PC-3 (cell line): ENCODE results near the gene NPY. TPM values are rescaled to one million over a fixed set of nuclear protein-coding genes. Genes with fewer than 3 reads are reported as not detected.

ENCODE experiments used
- ATAC-seq: fragments of 200-7000 bp; cut with Tn5 transposase; 2 replicates; pipeline ENCODE4 v1.9.1; 2020; ENCODE audit warnings: mild to moderate bottlenecking, moderate library complexity
- BruUV-seq: library from RNA; stranded (reverse); fragments of 400-500 nt; replicated peaks from 2 replicates; lab custom pipeline; 2021; lab: Mats Ljungman, UMichigan
- CTCF ChIA-PET: fragments of 300-600 bp; sonication (Branson Sonifier 250); formaldehyde crosslinking; loops from one replicate; lab custom pipeline; 2022; ENCODE audit warnings: antibody characterized with exemption; lab: Charles Lee
- POLR2A ChIA-PET: fragments of 300-600 bp; sonication (Branson Sonifier 250); formaldehyde crosslinking; loops from one replicate; lab custom pipeline; 2022; ENCODE audit warnings: antibody characterized with exemption; ENCODE audit not compliant: unreplicated experiment; lab: Charles Lee
- DNase-seq: peaks from one replicate; pipeline ENCODE4 v3.0.0-alpha.2; 2015
- H2AFZ ChIP-seq: fragments of 300-600 bp; sonication (generic); 2 replicates; pipeline ENCODE4 v1.6.0; 2016; ENCODE audit warnings: antibody characterized with exemption, low read length
- H3F3A ChIP-seq: fragments of 300-600 bp; sonication (generic); one replicate; pipeline ENCODE4 v1.6.0; 2017; ENCODE audit warnings: antibody characterized with exemption, low read length, control low read depth, mild to moderate bottlenecking; ENCODE audit not compliant: unreplicated experiment
- H3K27ac ChIP-seq: fragments of 300-600 bp; sonication (generic); 2 replicates; pipeline ENCODE4 v1.5.1; 2016; ENCODE audit warnings: mild to moderate bottlenecking, low read length
- H3K27me3 ChIP-seq: fragments of 300-600 bp; sonication (generic); 2 replicates; pipeline ENCODE4 v1.6.1; 2016; ENCODE audit warnings: low read length, mixed read lengths
- H3K36me3 ChIP-seq: fragments of 300-600 bp; sonication (generic); 2 replicates; pipeline ENCODE4 v1.6.1; 2016; ENCODE audit warnings: low read depth, mixed run types, low read length, mixed read lengths
- H3K4me1 ChIP-seq: fragments of 300-600 bp; sonication (generic); 2 replicates; pipeline ENCODE4 v1.5.1; 2016; ENCODE audit warnings: low read length; ENCODE audit not compliant: insufficient read depth
- H3K4me2 ChIP-seq: fragments of 300-600 bp; sonication (generic); 2 replicates; pipeline ENCODE4 v1.6.0; 2016; ENCODE audit warnings: low read length
- H3K4me3 ChIP-seq: fragments of 300-600 bp; sonication (generic); 2 replicates; pipeline ENCODE4 v1.5.1; 2016; ENCODE audit warnings: mild to moderate bottlenecking, low read length, mixed read lengths
- H3K79me2 ChIP-seq: fragments of 300-600 bp; sonication (generic); 2 replicates; pipeline ENCODE4 v1.6.1; 2017; ENCODE audit warnings: low read length, mixed read lengths
- H3K9ac ChIP-seq: fragments of 300-600 bp; sonication (generic); 2 replicates; pipeline ENCODE4 v1.6.0; 2016; ENCODE audit warnings: mild to moderate bottlenecking, low read length
- H3K9me2 ChIP-seq: fragments of 300-600 bp; sonication (generic); replicated peaks from 2 replicates; pipeline ENCODE4 v1.6.1; 2016; ENCODE audit warnings: mixed run types, low read length, mixed read lengths
- H3K9me3 ChIP-seq: fragments of 300-600 bp; sonication (generic); 2 replicates; pipeline ENCODE4 v1.6.1; 2016; ENCODE audit warnings: low read length, mixed read lengths
- H4K20me1 ChIP-seq: fragments of 300-600 bp; sonication (generic); 2 replicates; pipeline ENCODE4 v1.6.1; 2016; ENCODE audit warnings: low read length, mixed read lengths
- EZH2 ChIP-seq: fragments of 300-600 bp; sonication (generic); IDR thresholded peaks from one replicate; pipeline ENCODE4 v1.6.1; 2017; ENCODE audit warnings: antibody characterized with exemption, mild to moderate bottlenecking, low read length; ENCODE audit not compliant: unreplicated experiment
- EZH2phosphoT487 ChIP-seq: fragments of 300-600 bp; sonication (generic); IDR thresholded peaks from 2 replicates; pipeline ENCODE4 v1.6.1; 2018; ENCODE audit warnings: mild to moderate bottlenecking, antibody characterized with exemption, low read length, borderline replicate concordance
- intact Hi-C: fragments of 100-400 bp; cut with micrococcal nuclease; formaldehyde crosslinking; loops from 2 replicates; pipeline ENCODE4 v1.9.0; 2023
- total RNA-seq: library from RNA; depleted of rRNA; stranded (reverse); fragments of >200 nt; gene quantifications from 2 replicates; pipeline ENCODE4 v1.2.3, GENCODE V29; 2014
- TF ChIP-seq, protein P1 (sequence below): fragments of 300-600 bp; sonication (generic); conservative IDR thresholded peaks from 2 replicates; pipeline ENCODE4 v1.5.1; 2017; ENCODE audit warnings: antibody characterized with exemption, low read depth, mild to moderate bottlenecking, low read length

The NPY gene
- total RNA-seq, 1 experiment from 2014 or later = not detected

DNA sequence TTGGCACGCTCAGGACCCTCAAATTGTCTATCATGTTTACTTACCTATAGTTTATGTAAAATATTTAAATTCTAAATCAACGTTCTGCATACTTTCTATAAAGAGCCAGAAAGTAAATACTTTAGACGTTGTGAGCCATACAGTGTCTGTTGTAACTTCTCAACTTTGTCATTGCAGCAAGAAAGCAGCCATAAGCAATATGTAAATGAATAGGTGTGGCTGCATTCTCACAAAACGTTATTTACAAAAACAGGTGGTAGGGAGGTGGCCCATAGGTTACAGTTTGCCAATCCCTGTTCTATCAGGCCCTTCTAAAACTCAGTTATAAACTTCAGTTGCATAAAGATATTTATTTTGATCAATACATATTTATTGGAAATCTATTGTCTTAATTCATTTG lies 12.1 kb upstream of the NPY start:
- H3K9me2 ChIP-seq = no peaks in the 10 kb centered on the region
- H3K4me1 ChIP-seq = no peaks in the 10 kb centered on the region
- CTCF ChIA-PET = no interaction called here
- no TSS peak for BruUV-seq
- no peaks in the 10 kb centered on the region for H3K9me3 ChIP-seq
- no peaks in the 10 kb centered on the region for H4K20me1 ChIP-seq
- intact Hi-C loops = no loop called here
- no peak for TF ChIP-seq EZH2phosphoT487
- TF ChIP-seq, protein P1, sequence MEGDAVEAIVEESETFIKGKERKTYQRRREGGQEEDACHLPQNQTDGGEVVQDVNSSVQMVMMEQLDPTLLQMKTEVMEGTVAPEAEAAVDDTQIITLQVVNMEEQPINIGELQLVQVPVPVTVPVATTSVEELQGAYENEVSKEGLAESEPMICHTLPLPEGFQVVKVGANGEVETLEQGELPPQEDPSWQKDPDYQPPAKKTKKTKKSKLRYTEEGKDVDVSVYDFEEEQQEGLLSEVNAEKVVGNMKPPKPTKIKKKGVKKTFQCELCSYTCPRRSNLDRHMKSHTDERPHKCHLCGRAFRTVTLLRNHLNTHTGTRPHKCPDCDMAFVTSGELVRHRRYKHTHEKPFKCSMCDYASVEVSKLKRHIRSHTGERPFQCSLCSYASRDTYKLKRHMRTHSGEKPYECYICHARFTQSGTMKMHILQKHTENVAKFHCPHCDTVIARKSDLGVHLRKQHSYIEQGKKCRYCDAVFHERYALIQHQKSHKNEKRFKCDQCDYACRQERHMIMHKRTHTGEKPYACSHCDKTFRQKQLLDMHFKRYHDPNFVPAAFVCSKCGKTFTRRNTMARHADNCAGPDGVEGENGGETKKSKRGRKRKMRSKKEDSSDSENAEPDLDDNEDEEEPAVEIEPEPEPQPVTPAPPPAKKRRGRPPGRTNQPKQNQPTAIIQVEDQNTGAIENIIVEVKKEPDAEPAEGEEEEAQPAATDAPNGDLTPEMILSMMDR = no peak
- no peak for TF ChIP-seq EZH2
- H3K4me2 ChIP-seq = no peak overlapping the region
- no peak overlapping the region for H3K27ac ChIP-seq
- no peak overlapping the region for H2AFZ ChIP-seq
- no peak overlapping the region for H3K4me3 ChIP-seq
- H3F3A ChIP-seq = no peaks in the 10 kb centered on the region
- POLR2A ChIA-PET = no interaction called here
- H3K36me3 ChIP-seq = no peaks in the 10 kb centered on the region
- peaks cover 10% of the 10 kb centered on the region; the same call in 1 of the 2 replicates for H3K27me3 ChIP-seq
- H3K9ac ChIP-seq = no peak overlapping the region
- H3K79me2 ChIP-seq = no peaks in the 10 kb centered on the region
- ATAC-seq = no peak
- no peak for DNase-seq

DNA sequence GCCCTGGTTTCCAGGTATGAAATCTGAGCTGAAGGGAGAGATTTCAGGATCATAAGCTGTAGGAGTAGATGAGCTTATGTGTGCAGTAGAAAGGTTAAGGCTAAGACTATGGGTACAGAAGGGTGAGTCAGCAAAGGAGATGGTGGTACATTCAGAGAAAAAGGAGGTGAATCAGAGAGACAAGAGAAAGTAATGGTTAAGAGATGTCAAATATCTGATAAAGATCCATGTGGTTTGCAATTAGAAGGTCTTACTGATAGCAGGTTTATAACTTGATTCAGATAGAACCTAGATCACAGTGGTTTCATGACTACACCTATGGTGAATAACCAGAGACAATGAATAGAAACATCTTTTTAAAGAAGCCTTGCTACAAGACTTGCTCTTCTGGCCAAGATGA lies 4.5 kb upstream of the NPY start:
- H3K4me2 ChIP-seq = no peak overlapping the region
- no peaks in the 10 kb centered on the region for H3F3A ChIP-seq
- no peaks in the 10 kb centered on the region for H3K9me2 ChIP-seq
- ATAC-seq (no peak), DNase-seq (no peak)
- intact Hi-C loops = no loop called here
- no peak overlapping the region for H3K27ac ChIP-seq
- no TSS peak for BruUV-seq
- ChIA-PET CTCF (no interaction called here), POLR2A (interaction anchor here (0.6 kb wide), 2 partner anchors 263 to 415 kb away, joined by 3 to 4 read pairs; no protein-coding TSS in a partner anchor)
- no peak overlapping the region for H3K4me3 ChIP-seq
- H3K9me3 ChIP-seq = no peaks in the 10 kb centered on the region
- no peak overlapping the region for H2AFZ ChIP-seq
- TF ChIP-seq, protein P1 = no peak
- TF ChIP-seq EZH2phosphoT487 (no peak), EZH2 (no peak)
- H3K79me2 ChIP-seq = no peaks in the 10 kb centered on the region
- no peaks in the 10 kb centered on the region for H3K4me1 ChIP-seq
- H3K27me3 ChIP-seq = peaks cover 31% of the 10 kb centered on the region
- no peaks in the 10 kb centered on the region for H3K36me3 ChIP-seq
- H3K9ac ChIP-seq = no peak overlapping the region
- H4K20me1 ChIP-seq = no peaks in the 10 kb centered on the region

DNA sequence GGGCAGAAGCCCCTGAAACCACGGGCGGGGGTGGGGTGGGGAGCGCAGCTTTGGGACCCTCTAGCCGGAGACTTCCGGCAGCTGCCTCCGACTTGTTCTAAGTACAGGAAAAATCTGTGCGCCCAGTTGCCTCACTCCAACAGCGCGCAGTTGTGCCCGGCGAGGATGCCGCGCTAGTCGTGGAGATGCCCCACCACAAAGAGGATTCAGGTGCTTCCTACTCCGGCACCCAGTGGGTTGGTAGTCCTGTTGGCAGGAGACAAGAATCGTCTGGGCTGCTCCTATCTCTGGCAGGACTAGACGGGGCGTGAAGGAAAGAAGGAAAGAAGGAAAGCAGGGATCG lies 465 bp upstream of the NPY start:
- Histone ChIP-seq H3F3A (no peaks in the 10 kb centered on the region), H3K9me2 (no peaks in the 10 kb centered on the region), H3K4me3 (no peak overlapping the region), H3K79me2 (no peaks in the 10 kb centered on the region), H3K27me3 (peaks cover 71% of the 10 kb centered on the region), H4K20me1 (no peaks in the 10 kb centered on the region), H3K4me1 (no peaks in the 10 kb centered on the region), H3K9me3 (no peaks in the 10 kb centered on the region), H3K36me3 (no peaks in the 10 kb centered on the region), H2AFZ (no peak overlapping the region), H3K4me2 (no peak overlapping the region), H3K9ac (no peak overlapping the region), H3K27ac (no peak overlapping the region)
- TF ChIP-seq EZH2phosphoT487 = no peak
- TF ChIP-seq, protein P1 = no peak
- no peak for TF ChIP-seq EZH2
- ATAC-seq = no peak
- intact Hi-C loops = no loop called here
- POLR2A ChIA-PET = no interaction called here
- BruUV-seq = no TSS peak
- no peak for DNase-seq
- CTCF ChIA-PET = no interaction called here
